Renal pelvis (tissue), 4 donors: ENCODE data around the gene ITPR2. TPM values are rescaled to one million over a fixed set of nuclear protein-coding genes. Genes with fewer than 3 reads are reported as not detected.
"Not testable (repeated sequence)": the region's sequence is repeated elsewhere in the genome, so short reads cannot be mapped to it uniquely, and the experiment has no call there.

Experiments used
- DNase-seq: peaks from one replicate; pipeline ENCODE4 v3.0.0-alpha.2; 2013
- polyA plus RNA-seq, 3 donors: library from polyadenylated mRNA; unstranded; fragments of 120-200 nt; gene quantifications; one replicate each; pipeline ENCODE4 v1.2.1, GENCODE V29; 2013; ENCODE audit not compliant: insufficient read length in 3 of 3

ITPR2 gene
- polyA plus RNA-seq, 3 donors: 13.7 to 18.0 (median 14.3) TPM

DNA sequence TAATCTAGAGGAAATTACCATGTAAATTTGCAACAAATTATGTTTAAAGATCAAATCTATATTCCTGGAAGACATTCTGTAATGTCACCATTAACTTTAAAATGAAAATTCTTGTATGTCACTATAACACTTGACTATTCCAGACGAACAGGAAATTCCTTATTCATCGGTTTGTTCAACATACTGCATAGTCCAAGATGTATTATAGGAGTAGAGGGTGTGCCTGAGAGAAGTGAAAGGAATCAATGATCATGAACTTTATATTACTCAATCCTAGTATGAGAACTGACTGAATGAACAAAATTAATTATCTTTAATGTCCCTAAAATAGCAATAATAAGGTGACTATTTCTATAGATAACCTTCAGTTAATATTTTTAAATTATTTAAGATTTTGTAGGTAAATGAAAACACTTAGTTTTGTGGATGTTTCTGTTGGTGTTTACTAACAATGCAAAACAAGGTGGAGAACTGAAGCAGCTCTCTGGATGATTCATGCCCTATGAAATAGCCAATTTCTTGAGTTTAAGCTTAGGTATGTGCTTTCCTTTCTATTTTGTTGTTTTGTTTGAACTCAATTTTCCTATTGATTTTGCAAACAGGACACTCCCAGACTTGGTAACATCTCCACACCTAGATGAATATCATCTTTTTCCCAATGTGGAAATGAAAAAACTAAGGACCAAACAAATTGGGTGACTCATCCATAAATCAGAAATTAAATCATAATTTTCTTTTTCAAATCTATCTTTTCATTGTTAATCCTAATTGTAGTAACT is 18.2 kb upstream of the ITPR2 start:
- no peak for DNase-seq

DNA sequence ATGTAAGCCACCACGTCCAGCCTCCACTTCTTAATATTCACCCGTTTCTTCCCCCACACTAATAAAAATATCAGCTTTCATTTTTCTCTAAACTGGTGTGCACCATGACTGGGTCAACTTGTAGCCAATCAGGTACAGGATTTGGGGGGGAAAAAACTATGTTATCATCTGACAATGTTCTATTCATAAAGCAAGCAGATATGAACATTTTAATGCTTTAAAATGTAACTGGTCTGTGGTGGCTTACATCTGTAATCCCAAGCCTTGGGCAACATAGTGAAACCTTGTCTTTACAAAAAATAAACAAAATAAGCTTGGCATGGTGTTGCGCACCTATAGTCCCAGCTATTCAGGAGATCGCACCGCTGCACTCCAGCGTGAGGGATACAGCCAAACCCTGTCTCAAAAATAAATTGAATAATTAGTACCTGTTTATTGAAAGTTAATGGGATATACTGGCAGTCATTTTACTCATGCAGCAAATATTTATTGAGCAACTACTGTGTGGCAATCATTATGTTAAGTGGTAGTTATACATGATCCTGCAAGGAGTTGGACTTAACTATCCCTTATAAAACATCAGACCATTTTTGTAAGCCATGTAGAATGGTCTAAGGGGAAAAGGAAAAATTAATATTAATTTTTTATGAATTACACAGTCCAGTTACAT is 15.3 kb upstream of the ITPR2 start:
- DNase-seq: no peak

DNA sequence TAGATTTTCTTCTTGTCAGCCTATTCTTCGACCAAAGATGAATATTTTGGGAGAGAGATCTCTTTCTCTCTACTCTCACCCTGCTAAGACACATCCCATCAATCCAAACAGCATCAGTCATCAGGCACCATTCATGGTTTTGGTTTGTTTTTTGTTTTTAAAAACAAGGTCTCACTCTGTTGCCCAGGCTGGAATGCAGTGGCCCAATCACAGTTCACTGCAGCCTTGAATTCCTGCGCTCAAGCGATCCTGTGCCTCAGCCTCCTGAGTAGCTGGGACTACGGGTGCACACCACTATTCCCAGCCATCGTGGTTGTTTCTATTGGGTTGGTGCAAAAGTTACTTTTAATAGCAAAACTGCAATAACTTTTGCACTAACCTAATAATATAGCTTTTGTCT is 14.4 kb upstream of the ITPR2 start:
- no peak for DNase-seq

DNA sequence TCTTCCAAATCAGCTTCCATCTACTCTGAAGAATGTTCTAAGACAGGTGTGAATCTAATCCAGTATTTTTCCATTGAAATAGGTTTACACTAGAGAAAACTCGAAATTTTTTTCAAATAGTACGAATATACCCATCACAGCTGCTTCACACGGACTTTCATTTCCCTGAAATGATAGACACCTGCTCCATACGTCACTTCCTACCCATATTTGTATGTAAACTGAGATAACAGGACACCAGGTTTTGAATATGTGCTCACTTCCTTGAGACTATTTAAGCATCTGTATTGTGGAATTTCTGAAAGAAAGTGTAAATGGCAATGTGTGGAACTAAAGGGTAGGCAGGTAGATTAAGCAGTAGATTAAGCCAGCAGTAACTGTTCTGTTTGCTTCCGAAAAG is 13.4 kb upstream of the ITPR2 start:
- DNase-seq: no peak

DNA sequence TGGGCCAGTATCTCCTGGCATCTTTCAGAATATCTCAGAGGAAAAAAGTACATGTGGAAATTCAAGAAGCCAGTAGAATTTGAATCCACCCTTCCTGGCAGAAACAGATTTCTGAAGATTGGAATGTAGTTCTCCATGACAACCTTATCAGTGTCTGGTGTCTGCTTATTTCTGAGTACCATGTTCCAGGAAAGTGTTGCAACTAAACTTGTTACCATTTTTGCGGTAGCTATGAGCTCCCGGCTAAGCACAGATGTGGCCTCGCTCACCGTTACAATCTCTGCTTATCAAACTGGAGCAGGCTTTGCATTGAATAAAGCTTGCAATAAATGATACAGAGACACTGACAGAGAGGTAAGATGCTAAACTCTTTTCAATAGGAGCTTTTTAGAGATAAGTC is 13.0 kb upstream of the ITPR2 start:
- DNase-seq: no peak

DNA sequence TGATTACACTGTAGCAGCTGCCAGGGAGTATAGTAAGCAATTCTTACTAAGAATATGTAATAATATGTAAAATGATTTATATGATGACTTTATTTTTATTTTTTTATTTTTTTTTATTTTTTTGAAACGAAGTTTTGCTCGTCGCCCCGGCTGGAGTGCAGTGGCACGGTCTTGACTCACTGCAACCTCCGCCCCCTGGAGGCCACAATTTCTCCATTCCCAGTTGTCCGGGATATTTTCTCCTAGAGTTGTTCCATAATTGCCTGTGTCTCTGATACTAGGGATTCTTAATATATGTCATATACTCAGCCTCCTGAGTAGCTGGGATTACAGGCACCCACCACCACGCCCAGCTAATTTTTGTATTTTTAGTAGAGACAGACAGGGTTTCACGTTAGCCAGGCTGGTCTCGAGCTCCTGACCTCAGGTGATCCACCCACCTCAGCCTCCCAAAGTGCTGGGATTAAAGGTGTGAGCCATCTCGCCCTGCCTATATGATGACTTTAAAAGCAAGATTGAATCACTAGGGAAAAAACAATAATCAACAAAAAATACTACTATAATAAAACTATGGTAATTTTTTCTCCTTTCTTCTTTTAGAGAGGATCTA is 12.2 kb upstream of the ITPR2 start:
- DNase-seq: no peak

DNA sequence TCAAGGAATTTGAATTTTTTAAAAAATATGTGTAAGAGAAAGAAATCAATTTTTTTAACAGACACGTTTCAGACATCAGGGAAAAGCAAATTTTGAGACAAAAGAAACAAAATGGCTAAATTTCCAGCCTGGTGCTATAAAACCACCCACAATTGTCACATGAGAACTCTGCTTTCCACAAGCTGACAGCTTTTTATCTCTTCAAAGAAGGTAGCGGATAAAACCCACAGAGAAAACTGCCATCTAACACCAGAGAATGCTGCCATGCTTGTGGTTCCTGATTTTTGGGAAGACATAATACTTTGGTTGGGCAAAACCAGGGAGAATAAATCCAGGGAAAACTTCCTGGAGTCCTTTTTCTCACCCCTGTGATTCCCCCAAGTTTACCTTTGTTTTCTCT is 10.3 kb upstream of the ITPR2 start:
- DNase-seq: no peak

DNA sequence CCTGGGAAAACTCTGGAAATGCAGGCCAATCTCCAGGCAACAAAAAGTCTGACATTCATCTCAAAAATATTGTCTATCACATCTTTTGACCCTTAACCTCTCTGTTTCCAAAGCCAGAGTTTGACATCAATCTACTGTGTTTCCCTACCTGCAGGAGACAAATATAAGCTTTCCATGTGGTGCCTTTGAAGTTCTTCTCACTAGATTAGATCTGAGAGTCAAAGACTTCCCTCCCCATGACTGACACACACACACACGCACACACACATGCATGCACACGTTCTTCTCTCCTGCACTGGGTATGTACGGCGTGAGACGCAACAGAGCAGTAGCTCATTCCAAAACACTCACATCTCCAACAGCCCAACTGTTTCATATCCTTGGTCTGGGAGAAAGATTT is 8.1 kb upstream of the ITPR2 start:
- no peak for DNase-seq

DNA sequence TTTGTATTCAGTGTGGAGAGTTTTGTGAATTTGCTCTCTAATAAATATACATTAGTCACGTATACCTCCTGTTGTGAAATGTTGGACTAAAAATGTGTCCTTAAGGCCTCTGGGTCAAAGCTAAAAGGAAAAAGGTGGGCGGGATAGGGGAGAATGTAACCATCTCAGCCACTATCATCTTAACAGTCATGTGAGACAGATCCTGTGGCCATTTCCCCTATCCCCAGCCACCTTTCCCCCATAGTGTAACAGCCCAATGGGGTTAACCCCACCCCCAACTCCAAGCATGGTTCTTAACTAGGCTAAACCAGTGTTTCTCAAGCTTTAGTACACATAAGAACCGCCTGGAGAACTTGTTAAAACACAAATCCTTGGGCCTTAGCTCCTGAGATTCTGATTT is 6.5 kb upstream of the ITPR2 start:
- DNase-seq: no peak

DNA sequence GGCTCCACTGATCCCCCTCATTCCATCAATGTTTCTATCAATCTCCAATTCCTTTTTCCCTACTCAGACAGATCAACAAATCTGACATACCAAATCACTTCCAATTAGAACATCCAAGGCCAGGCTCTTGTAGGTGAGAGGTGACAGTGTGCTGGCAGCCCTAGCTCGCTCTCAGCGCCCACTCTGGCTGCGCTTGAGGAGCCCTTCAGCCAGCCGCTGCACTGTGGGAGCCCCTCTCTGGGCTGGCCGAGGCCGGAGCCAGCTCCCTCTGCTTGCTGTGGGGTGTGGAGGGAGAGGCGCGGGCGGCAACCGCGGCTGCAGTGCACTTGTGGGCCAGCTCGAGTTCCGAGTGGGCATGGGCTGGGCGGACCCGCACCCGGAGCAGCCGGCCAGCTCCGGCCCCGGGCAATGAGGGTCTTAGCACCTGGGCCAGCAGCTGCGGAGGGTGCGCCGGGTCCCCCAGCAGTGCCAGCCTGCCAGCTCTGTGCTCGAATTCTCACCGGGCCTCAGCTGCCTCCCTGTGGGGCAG is 6.0 kb upstream of the ITPR2 start:
- DNase-seq: no peak

DNA sequence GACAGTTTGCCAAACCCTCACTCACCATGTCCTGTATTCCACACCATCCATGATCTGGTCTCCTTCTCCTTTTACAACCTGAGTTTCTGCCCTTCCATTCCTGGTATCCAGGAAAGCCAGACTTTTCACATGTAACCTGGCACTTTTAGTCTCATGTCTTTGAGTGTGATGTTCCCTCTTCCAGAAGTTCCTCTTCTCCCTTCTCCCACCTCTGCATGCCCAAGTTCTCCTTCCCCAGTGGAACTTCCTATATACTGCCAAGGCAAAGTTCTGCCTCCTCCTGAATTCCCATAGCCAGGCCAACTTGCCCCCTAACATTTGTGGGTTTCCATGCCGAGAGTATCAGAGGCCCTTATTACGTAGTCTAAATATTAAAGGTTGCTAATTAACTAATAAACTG is 3.2 kb upstream of the ITPR2 start:
- DNase-seq: no peak

DNA sequence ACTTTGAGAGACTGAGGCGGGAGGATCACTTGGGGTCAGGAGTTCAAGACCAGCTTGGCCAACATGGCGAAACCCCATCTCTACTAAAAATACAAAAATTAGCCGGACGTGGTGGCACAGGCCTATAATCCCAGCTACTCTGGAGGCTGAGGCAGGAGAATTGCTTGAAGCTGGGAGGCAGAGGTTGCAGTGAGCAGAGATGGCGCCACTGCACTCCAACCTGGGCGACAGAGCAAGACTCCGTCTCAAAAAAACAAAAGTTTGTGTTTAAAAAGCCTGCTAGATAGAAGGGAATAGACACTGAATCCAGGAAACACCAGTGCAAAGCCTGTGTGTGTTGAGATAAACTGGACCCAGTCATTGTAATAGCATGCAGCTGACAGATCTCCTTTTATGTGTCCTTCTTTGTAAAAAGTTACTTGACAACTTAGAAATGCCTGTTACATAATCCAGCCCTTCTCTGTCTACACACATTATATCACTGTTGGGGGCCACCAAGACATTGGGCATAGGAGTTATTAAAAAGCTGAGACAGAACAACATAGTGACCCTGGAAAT is 1.6 kb upstream of the ITPR2 start:
- not testable (repeated sequence) for DNase-seq

DNA sequence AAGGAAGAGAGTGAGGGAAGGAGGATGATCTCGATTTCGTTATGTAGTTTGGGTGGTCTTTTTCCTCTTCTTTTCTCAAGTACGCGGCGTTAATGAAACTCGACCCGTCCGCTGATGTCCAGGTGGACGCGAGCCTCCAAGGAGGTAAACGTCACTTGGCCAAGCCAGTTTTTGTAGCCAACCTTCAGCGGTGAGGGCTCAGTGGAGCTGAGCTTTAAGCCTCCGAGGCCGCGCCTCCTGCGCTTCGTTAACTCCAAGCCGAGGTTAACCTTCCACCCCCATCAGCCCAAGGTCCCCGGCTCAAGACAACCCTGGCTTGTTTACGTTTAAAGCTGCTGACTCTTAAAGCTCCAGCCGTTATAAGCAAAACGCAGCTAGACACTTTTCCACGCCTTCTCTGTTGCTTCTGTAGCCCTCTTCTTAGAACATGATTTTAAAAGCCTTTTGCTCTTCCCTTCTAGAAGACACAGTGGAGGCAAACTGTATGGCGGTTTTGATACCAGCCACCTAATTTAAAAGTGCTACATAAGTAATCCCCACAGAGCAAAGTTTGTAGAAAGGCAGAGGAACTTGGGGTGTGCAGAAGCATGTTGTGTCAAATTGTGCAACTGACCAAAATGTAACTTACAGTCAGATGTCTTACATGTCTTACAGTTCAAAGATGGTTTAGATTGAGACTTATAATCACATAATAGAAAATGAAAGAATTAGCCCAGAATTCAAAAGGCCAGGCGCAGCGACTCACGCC is 923 bp upstream of the ITPR2 start:
- DNase-seq: peak; percentile 59

DNA sequence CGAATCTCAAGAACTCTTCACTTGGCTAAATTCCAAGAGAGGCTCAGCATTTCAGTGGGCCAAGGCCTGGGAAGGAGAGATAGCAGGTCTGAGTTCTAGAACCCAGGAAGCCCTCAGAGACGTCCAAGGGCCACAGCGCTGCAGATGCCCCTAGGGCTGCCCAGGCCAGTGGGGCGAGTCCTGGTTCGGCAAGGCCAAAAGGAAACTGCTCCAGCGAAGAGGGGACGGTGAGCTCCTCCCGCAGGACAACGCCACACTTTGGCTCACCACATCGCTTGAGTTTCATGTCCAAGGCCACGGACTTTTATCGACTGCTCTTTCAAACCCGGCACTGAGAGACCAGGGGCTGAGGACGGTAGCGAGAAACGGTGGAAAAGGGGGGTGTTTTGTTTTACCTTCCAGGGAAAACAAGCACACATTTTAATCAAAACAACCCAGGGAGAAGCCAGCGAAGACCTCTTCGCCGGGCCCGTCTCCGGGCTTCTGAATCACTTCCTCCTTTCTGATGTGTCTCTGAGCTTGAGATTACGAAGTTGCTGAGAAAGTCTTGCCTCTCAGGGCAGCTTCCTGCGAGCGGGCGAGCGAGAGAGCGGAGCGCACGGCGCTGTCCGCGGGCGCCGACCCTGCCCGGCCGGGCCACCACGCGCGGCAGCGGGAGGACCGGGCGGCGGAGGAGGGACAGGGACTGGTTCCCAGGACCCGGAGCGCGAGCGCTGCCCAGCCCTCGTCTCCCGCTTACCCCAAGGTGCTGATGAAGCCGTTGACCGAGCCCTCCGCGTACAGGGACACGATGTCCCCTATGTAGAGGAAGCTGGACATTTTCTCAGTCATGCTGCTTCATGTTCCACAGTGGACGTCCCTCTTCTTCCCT is 808 bp downstream of the ITPR2 start:
- peak; percentile 48 for DNase-seq

DNA sequence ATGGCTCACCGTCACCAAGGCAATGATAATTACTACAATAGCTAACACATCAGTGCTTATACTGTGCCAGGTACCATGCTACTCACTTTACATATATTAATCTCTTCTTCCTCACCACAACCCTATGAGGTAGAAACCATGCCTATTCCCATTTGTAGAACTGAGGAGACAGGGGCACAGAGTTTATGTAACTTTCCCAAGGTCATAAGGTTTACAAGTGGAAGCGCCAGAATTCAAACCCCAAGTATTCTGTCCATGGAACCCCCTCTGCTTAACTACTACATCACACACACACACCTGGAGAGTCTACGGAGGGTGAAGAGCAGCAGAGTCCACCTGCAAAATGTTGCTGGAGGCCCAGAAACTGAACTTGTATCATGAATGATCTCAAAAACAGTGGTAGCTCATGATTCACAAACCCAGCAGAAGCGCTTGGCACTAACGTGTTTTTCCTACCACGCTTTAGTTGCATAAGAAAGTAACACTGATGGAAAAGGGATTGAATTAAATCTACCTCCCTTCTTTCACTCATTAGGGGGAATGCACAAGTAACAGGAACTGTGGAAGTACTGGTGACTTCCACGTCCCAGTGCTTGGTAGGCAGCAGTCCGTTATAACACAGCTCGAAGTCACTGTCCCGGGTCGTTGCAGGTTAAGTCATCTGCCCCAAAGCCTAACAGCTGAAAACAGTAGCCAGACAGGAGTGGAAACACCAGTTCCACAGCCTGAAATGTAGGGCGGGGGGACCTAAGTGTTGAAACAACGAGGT is 2.0 kb downstream of the ITPR2 start:
- DNase-seq: no peak

DNA sequence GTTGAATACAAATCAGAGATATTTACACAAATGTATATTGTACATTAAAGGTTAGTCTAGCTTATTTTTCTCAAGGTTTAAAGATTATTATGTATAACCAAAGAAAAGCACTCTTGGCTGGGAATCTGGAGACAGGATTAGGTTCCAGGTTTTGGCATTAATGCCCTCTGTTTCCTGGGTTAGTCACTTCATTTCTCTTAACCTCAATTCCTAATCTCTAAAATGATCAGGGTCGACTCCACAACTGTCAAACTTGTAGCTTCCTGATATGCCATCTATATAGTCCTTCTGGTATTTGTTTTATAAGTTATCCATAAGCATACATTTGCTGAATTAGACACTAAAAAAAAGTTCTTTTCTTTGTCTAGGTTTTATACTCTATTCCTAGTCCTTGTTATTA is 2.6 kb downstream of the ITPR2 start:
- DNase-seq: no peak

DNA sequence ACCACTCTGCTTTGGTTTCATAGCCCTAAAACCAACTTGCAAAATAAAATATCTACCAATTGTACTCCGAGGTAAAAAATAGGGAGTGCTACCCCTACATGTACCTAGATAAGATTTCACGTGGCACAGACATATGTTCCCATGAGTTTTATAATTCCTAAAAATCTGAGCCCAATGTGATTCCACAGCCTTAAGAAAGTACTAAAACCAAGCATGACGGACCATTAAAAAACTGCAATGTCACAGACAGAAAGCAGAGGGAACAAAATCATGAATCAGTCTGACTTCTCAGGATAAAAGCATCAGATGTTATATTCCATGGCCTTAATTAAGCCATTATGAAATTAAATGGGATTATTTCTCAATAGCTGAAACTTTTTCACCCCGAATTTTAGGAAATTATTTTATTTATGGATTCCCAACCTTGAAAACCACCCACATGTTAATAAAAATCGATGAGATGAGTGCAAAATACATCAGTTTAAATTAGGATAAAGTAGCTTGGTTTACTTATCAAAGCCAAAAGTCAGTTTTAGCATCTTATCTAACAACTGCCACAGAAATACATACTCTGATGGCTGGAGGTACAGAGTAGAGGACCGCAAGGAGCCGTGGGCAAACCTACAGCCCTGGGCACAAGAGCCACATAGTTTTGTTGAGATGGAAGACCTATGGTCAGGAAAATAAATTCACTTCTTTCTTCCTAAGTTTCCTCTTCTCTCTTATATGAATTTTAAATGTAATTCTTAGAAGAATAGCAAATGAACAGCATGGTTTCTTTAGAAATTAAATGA is 4.5 kb downstream of the ITPR2 start:
- no peak for DNase-seq

DNA sequence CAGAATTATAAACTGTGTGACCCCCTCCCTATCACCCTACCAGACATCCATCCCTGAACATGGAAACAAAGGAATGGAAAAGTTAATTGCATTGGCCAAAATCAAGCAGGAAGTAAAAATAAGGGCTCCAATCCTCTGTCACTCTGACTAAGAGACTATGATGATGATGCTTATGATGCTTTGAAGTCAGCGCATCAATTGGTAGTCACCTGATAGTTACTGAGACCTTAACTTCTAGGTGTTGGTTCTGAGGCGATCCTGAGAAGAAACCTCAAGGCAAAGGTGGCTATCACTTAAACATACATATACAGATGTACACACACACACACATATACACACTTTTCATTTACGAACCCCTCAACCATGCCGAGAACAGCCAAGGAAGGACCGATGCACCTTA is 6.6 kb downstream of the ITPR2 start:
- DNase-seq: no peak

DNA sequence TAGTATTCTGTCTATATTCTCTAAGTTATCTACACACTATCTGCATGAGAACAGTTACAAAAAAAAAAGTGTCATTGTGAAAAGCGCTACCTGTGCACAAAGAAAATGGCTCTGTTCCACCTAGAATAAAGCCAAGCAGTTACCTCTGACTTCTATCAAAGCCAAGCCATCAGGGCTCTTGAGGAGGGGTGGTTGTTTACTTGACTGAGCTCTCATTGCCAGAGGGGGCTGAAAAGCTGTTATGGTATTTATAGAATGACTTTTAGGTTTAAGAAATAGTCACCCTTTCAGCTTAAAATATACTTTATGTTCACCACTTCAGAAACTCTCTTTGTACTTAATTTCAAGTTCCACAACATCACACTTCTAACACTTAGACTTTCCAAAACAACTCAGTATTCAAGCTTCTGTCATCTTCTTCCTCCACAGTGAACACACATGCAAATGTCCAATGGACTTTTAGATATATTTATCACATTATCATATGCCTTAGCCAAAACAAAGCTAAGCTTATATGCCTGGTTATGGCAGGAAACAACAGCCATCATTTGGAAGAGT is 7.5 kb downstream of the ITPR2 start:
- no peak for DNase-seq
